GM13977 (cell line): Measurements from ENCODE around the gene TCN2.
"Not testable (repeated sequence)": the region's sequence is repeated elsewhere in the genome, so short reads cannot be mapped to it uniquely, and the experiment has no call there.

Experiments used
- DNase-seq: peaks from one replicate; pipeline ENCODE4 v3.0.0; 2012; ENCODE audit warnings: low spot score
- CTCF ChIP-seq: IDR thresholded peaks from 2 replicates; pipeline ENCODE4 v1.5.1; 2012; ENCODE audit warnings: mild to moderate bottlenecking, control low read depth; ENCODE audit not compliant: insufficient read depth; ENCODE audit errors: extremely low read depth, missing control alignments
- in situ Hi-C: fragments of 300-500 bp; cut with MboI; formaldehyde crosslinking; loops from one replicate; pipeline ENCODE4 v1.12.0; 2022; ENCODE audit warnings: low sequenced_read_pairs, low pct_unique_long_range_greater_than_20kb, mixed read lengths, inconsistent platforms; ENCODE audit not compliant: unreplicated experiment

Gene TCN2

DNA sequence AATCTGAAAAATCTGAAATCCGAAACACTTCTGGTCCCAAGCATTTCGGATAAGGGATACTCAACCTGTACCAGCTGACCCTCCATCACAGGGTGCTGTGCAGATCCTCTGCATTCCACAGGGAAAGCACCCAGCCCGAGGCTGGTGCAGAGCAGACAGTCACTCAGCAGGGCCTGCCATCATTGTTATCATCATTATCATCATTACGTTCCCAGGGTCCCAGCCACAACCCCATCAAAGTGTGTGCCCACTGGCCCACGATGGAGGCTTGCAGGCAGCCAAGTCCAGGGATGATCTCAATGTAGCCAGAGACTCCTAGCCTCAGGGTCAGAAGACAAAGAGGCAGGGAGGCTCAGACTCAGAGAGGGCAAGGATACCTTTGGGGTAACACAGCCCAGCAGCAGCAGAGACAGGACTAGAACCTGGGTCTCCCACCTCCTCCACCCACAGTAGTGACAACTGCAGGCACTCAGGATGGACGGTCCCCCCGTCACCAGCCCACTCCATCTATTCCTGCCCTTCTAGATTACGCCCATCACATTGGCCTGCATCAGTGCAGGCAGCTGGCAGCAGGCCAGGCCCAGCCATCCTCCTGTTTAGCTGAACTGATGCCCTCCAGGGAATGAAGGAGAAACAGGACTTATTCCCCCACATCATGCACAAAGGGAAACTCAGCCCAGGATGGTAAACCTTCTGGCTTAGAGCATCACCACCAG lies 42.8 kb upstream of the TCN2 start:
- in situ Hi-C loops, result no loop called here
- TF ChIP-seq CTCF, result no peak
- no peak for DNase-seq

GRCh38 chr22:30564761-30565119 lies 42.2 kb upstream of the TCN2 start:
- in situ Hi-C loops, result no loop called here
- no peak for TF ChIP-seq CTCF
- no peak for DNase-seq

DNA sequence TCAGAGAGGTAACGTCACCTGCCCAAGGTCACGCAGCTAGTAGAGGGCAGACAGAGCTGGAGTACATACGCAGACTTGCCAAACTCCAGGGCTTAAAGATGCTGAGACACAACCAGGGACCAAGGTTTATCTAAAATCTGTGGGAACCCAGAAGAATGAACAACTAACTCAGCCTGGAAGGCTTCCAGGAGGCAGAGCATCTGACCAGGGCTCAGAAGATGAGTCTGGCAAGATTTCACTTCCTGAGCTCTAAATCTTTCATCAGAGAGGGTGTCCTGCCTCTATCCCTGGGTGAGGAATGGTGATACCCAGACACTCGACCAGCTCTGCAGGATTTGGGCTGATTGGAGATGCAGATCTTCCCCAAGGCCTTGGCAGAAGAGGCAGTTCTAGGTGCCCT lies 41.6 kb upstream of the TCN2 start:
- no peak for DNase-seq
- in situ Hi-C loops, result no loop called here
- no peak for TF ChIP-seq CTCF

DNA sequence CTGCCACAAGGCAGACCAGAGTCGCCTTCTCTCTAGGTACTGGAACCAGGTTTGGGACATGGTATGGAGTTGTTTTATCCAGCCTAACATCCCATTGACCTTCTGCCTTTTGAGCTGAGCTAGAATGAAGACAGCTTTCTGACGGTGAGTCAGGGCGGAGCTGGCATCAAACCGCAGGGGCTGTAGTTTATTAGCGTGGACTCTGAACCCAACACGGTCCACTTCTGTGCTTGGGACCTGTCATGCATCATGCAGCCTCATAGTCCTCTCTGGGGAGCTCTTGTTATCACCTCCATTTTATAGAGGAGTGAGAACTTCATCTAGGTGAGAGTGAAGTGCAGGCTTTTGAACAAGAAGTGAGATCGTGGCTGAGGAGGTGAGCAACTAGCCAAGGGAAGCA lies 40.8 kb upstream of the TCN2 start:
- no peak for DNase-seq
- no peak for TF ChIP-seq CTCF
- in situ Hi-C loops, result no loop called here

DNA sequence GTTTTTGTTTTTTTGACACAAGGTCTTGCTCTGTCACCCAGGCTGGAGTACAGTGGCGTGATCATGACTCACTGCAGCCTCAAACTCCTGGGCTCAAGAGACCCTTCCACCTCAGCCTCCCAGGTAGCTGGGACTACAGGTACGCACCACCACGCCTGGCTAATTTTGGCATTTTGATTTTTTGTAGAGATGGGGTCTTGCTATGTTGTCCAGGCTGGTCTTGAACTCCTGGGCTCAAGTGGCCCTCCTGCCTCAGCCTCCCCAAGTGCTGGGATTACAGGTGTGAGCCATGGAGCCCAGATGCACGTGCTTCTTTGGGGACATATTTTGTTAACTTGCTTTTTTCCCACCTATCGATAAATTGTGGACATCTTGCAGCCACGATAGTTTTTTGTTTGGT lies 39.7 kb upstream of the TCN2 start:
- in situ Hi-C loops, DNase-seq: not testable (repeated sequence)

DNA sequence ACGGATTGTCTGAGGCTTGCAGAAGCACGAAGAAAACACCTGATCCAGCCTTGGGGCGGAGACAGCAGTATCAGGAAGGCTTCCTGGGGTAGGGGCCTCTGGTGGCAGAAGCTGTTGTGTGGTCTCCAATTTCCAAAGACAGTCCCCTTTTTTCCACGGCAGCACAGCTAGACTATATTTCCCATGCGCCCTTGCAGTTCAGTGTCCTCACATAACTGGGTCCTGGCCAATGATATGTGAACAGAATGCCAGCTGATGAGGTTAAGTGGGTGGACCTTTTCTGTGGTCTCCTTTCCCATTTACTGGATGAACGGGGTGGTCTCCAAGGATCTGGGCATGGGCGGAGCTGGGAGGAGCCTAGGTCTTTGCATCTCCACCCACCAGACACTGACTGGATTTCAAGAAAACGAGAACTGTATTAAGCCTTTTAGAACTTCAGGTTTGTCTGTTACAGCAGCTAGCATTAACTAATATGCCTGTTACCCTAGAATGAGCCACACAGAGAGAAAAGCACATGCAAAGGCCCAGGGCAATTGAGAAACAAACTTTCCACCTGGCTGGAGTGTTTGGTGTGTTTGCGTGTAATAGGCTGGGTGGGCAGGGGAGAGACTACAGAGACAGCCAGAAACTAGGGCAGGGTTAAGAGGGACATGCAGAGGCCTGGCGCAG lies 38.7 kb upstream of the TCN2 start:
- TF ChIP-seq CTCF, result no peak
- DNase-seq, result no peak
- in situ Hi-C loops, result no loop called here

DNA sequence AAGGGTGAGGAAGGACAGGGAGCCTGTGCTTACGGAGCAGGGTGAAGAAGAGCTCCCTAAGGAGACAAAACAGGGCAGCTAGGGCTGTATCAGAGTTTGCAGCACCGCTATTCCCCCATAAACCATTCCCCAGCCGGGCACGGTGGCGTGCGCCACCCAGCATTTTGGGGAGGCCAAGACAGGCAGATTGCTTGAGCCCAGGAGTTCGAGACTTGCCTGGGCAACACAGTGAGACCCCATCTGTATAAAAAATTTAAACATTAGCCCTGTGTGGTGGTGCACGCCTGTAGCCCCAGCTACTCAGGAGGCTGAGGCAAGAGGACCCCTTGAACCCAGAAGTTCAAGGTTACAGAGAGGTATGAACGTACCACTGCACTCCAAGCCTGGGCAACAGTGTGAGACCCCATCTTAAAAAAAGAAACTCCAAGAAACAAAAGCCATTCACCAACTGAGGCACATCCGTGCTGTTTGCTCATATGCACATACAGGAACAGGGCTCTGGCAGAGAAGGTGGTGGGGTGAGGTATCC lies 37.2 kb upstream of the TCN2 start:
- no peak for TF ChIP-seq CTCF
- DNase-seq, result no peak
- in situ Hi-C loops, result no loop called here
